Upper lobe of left lung (tissue), 6 donors: ENCODE results near the gene MCEMP1. TPM values are rescaled to one million over a fixed set of nuclear protein-coding genes. Genes with fewer than 3 reads are reported as not detected.
"Not testable (repeated sequence)": the region's sequence is repeated elsewhere in the genome, so short reads cannot be mapped to it uniquely, and the experiment has no call there.

Experiments used
- ATAC-seq, 2 donors: fragments of 200-7000 bp; cut with Tn5 transposase; one replicate each; pipeline ENCODE4 v1.9.1; 2022; ENCODE audit warnings: mild to moderate bottlenecking in 2 of 2, moderate library complexity in 2 of 2; ENCODE audit not compliant: low FRiP score in 2 of 2
- DNase-seq, 2 donors: peaks; one replicate each; pipeline ENCODE4 v3.0.0-alpha.2; 2019 to 2020
- H3K27ac ChIP-seq, 4 donors: fragments of 200-600 bp; sonication (generic); one replicate each; pipeline ENCODE4 v1.5.1; 2016 to 2019
- H3K27me3 ChIP-seq, 4 donors: fragments of 200-600 bp; sonication (generic); one replicate each; pipeline ENCODE4 v1.5.1; 2017 to 2019
- H3K36me3 ChIP-seq, 4 donors: fragments of 200-600 bp; sonication (generic); one replicate each; pipeline ENCODE4 v1.5.1; 2016 to 2019
- H3K4me1 ChIP-seq, 4 donors: fragments of 200-600 bp; sonication (generic); one replicate each; pipeline ENCODE4 v1.5.1; 2018 to 2019
- H3K4me3 ChIP-seq, 4 donors: fragments of 200-600 bp; sonication (generic); one replicate each; pipeline ENCODE4 v1.5.1; 2017 to 2019; ENCODE audit warnings: mild to moderate bottlenecking in 2 of 4, moderate library complexity in 1 of 4
- H3K9me3 ChIP-seq, 4 donors: fragments of 200-600 bp; sonication (generic); one replicate each; pipeline ENCODE4 v1.5.1; 2018 to 2019
- CTCF ChIP-seq, 6 experiments: fragments of 450-650 bp in 4 of 6; fragments of 200-600 bp in 2 of 6; sonication (generic) in 2 of 6; IDR thresholded peaks; one replicate each; pipeline ENCODE4 v1.5.1; 2016 to 2019; ENCODE audit warnings: antibody characterized with exemption in 6 of 6
- EP300 ChIP-seq, 4 donors: sonication (generic); formaldehyde crosslinking; IDR thresholded peaks; one replicate each; pipeline ENCODE4 v1.5.1; 2017; ENCODE audit warnings: antibody characterized with exemption in 4 of 4, control low read depth in 2 of 4
- POLR2A ChIP-seq, 4 donors: fragments of 450-650 bp; IDR thresholded peaks; one replicate each; pipeline ENCODE4 v1.5.1; 2016 to 2017; ENCODE audit warnings: antibody characterized with exemption in 4 of 4, mild to moderate bottlenecking in 2 of 4
- POLR2AphosphoS5 ChIP-seq, 2 donors: sonication (generic); formaldehyde crosslinking; IDR thresholded peaks; one replicate each; pipeline ENCODE4 v1.5.1; 2017; ENCODE audit warnings: antibody characterized with exemption in 2 of 2
- WGBS, 2 donors: methylation state at CpG; one replicate each; pipeline ENCODE4 v1.1.5; 2017 to 2018; 5-methylcytosine and 5-hydroxymethylcytosine counted together
- total RNA-seq, 6 donors: library from RNA; depleted of rRNA in 4 of 6; stranded (reverse); fragments of >200 nt in 4 of 6; gene quantifications; one replicate each; pipeline versions ENCODE4 v1.1.0 to v1.2.1, GENCODE V29; 2016 to 2021
- donor health status: DM: no; HTN: no; CAD: no; lungs with moderate emphysema.
- donor health status: DM: no; HTN: yes; CAD: no; lungs with severe emphysema.

MCEMP1 gene
- total RNA-seq, 6 donors from 2014 or later, result 9.4 to 160 (median 36.6) TPM

- TF ChIP-seq CTCF (IDR thresholded peaks at IDR 0.05), result no peak
- Histone ChIP-seq H3K9me3 (no peaks in the 10 kb centered on the region), H3K36me3 (peaks cover 0 to 45% (median 21%) of the 10 kb centered on the region in 4 donors), H3K4me3 (no peak overlapping the region), H3K27ac (no peak overlapping the region), H3K4me1 (peaks cover 0 to 29% (median 4%) of the 10 kb centered on the region in 4 donors), H3K27me3 (no peaks in the 10 kb centered on the region)
- no peak for DNase-seq
- WGBS, 2 donors, result 93 to 94% methylated on average over 7 to 8 of the region's 8 CpGs
- ATAC-seq, result no peak
These were observed 33.9 kb upstream of the MCEMP1 start for GRCh38 chr19:7643031-7643415.

GRCh38 chr19:7643629-7644549 is 33.0 kb upstream of the MCEMP1 start:
- Histone ChIP-seq H3K4me1 (peaks cover 0 to 22% (median 3%) of the 10 kb centered on the region in 4 donors), H3K36me3 (peaks cover 0 to 45% (median 21%) of the 10 kb centered on the region in 4 donors)
- peak in 1 of 2 donors; percentile 64 for DNase-seq
- not testable (repeated sequence) for H3K4me3 ChIP-seq, H3K27ac ChIP-seq, ATAC-seq, H3K27me3 ChIP-seq, H3K9me3 ChIP-seq
- 67 to 85% methylated on average over 9 to 10 of the region's 10 CpGs for WGBS, 2 donors

GRCh38 chr19:7644550-7644877 is 32.4 kb upstream of the MCEMP1 start:
- no peak for TF ChIP-seq CTCF (IDR thresholded peaks at IDR 0.05)
- TF ChIP-seq POLR2AphosphoS5 (IDR thresholded peaks at IDR 0.05), result no peak
- no peak for TF ChIP-seq EP300 (IDR thresholded peaks at IDR 0.05)
- TF ChIP-seq POLR2A (IDR thresholded peaks at IDR 0.05), result no peak
- H3K9me3 ChIP-seq, result no peaks in the 10 kb centered on the region

GRCh38 chr19:7645163-7645562 is 31.7 kb upstream of the MCEMP1 start:
- TF ChIP-seq EP300 (IDR thresholded peaks at IDR 0.05), result no peak
- TF ChIP-seq CTCF (IDR thresholded peaks at IDR 0.05), result no peak
- peak in 1 of 4 donors; percentile 16 for TF ChIP-seq POLR2A (IDR thresholded peaks at IDR 0.05)
- TF ChIP-seq POLR2AphosphoS5 (IDR thresholded peaks at IDR 0.05), result no peak
- H3K9me3 ChIP-seq, result no peaks in the 10 kb centered on the region
- peaks cover 0 to 40% (median 19%) of the 10 kb centered on the region in 4 donors for H3K36me3 ChIP-seq
- peak in 1 of 2 donors; percentile 71 for DNase-seq
- H3K27me3 ChIP-seq, result no peaks in the 10 kb centered on the region
- peaks cover 0 to 9% (median 3%) of the 10 kb centered on the region in 4 donors for H3K4me1 ChIP-seq
- peak overlapping the region in 2 of 4 donors; percentile 40 to 63 for H3K27ac ChIP-seq
- WGBS, 2 donors, result 77 to 79% methylated on average over 5 to 10 of the region's 14 CpGs
- H3K4me3 ChIP-seq, result no peak overlapping the region
- ATAC-seq, result peak; percentile 23

More at GRCh38 chr19:7644550-7644877, 32.4 kb upstream of the MCEMP1 start:
- 87 to 95% methylated on average over 7 to 19 of the region's 20 CpGs for WGBS, 2 donors
- Histone ChIP-seq H3K27me3 (no peaks in the 10 kb centered on the region), H3K27ac (peak overlapping the region in 2 of 4 donors; percentile 40 to 63), H3K36me3 (peaks cover 0 to 45% (median 21%) of the 10 kb centered on the region in 4 donors), H3K4me1 (peaks cover 0 to 16% (median 3%) of the 10 kb centered on the region in 4 donors), H3K4me3 (no peak overlapping the region)
- DNase-seq, result peak in 1 of 2 donors; percentile 72
- no peak for ATAC-seq

GRCh38 chr19:7645656-7646425 is 31.0 kb upstream of the MCEMP1 start:
- DNase-seq, result peak in 1 of 2 donors; percentile 51
- Histone ChIP-seq H3K4me1 (peaks cover 0 to 9% (median 3%) of the 10 kb centered on the region in 4 donors), H3K27me3 (no peaks in the 10 kb centered on the region), H3K27ac (peak overlapping the region in 2 of 4 donors; percentile 40 to 63), H3K9me3 (no peaks in the 10 kb centered on the region), H3K36me3 (peaks cover 0 to 35% (median 19%) of the 10 kb centered on the region in 4 donors), H3K4me3 (peak overlapping the region in 1 of 4 donors; percentile 7)
- ATAC-seq, result no peak
- 65 to 75% methylated on average over 20 of the region's 20 CpGs for WGBS, 2 donors
- TF ChIP-seq POLR2A (IDR thresholded peaks at IDR 0.05), result no peak
- no peak for TF ChIP-seq CTCF (IDR thresholded peaks at IDR 0.05)
- no peak for TF ChIP-seq EP300 (IDR thresholded peaks at IDR 0.05)
- no peak for TF ChIP-seq POLR2AphosphoS5 (IDR thresholded peaks at IDR 0.05)
